Measurements from ENCODE around the gene ZNF497.
"Not testable (repeated sequence)": the region's sequence is repeated elsewhere in the genome, so short reads cannot be mapped to it uniquely, and the experiment has no call there.

GRCh38 chr19:58376724-58377123 is 14.2 kb upstream of the ZNF497 start:
- not testable (repeated sequence) for TF ChIP-seq ZNF776 (CRISPR knock-in tag; IDR thresholded peaks at IDR 0.05); BRD4 (CRISPR knock-in tag; IDR thresholded peaks at IDR 0.05); FOXK1 (CRISPR knock-in tag; IDR thresholded peaks at IDR 0.05; ENCODE audit: borderline replicate concordance, low read depth); RFX5 (IDR thresholded peaks at IDR 0.05; ENCODE audit: low read depth, low read length)
